ENCODE data around the gene CRISPLD2.

Gene CRISPLD2

DNA sequence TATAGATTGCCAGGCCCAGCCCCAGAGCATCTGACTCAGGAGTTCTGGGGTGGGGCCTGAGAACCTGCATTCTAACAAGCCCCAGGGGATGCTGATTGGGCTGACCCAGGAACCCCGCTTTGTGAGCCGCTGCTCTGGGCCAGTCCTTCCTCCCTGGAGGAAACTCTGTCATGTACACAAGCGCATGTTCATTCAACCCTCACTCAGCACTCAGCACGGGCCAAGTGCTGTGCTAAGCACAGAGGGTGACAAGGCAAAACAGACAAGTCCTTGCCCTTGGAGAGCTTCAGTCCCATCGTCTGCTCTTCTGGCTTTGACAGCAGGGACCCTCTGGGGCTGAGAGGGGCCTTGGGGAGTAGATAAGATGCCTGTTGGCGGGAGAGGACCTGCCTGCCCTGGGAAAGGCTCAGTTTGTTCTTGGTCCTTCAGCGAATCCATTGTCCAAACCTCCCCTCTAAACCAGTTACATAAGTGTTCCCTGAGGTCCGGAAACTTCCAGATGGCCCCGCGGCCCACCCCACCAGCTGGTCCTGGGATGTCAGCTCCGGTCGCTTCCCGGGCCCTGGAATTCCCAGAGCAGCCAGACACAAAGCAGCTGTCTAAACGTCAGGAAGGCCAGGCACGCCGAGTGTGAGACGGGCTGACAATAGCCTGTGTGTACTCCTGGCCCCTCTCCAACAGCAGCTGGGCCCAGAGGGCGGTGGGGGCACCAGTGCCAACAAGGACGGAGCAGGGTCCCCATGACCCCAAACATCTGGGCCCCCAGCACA lies 102.8 kb downstream of the CRISPLD2 start:
- DNase-seq (ENCODE audit: low spot score): no peak
- ChIA-PET CTCF (interaction anchor here (1.0 to 1.6 kb wide), 2 partner anchors 30 to 49 kb away, joined by 3 to 5 read pairs; no protein-coding TSS in a partner anchor), POLR2A (ENCODE audit: low non-redundant PET) (no interaction called here)
- H3K27ac ChIP-seq: no peak overlapping the region
- no peak for TF ChIP-seq CTCF (conservative IDR thresholded peaks at IDR 0.05; ENCODE audit: low read depth)

GRCh38 chr16:84924331-84925091 lies 104.7 kb downstream of the CRISPLD2 start:
- ChIA-PET CTCF (interaction anchor here (0.6 to 3.1 kb wide), 11 partner anchors 14 to 186 kb away, joined by 3 to 23 read pairs (median 4); no protein-coding TSS in a partner anchor), POLR2A (ENCODE audit: low non-redundant PET) (no interaction called here)
- TF ChIP-seq CTCF (conservative IDR thresholded peaks at IDR 0.05; ENCODE audit: low read depth): no peak

GRCh38 chr16:84925092-84925772 lies 105.4 kb downstream of the CRISPLD2 start:
- H3K27ac ChIP-seq: no peak overlapping the region
- ChIA-PET CTCF (interaction anchor here (0.6 to 3.1 kb wide), 10 partner anchors 14 to 187 kb away, joined by 3 to 23 read pairs (median 4); no protein-coding TSS in a partner anchor), POLR2A (ENCODE audit: low non-redundant PET) (no interaction called here)
- peak; percentile 73 for TF ChIP-seq CTCF (conservative IDR thresholded peaks at IDR 0.05; ENCODE audit: low read depth)
- DNase-seq (ENCODE audit: low spot score): peak; percentile 58

More at GRCh38 chr16:84924331-84925091, 104.7 kb downstream of the CRISPLD2 start:
- DNase-seq (ENCODE audit: low spot score): no peak
- no peak overlapping the region for H3K27ac ChIP-seq

DNA sequence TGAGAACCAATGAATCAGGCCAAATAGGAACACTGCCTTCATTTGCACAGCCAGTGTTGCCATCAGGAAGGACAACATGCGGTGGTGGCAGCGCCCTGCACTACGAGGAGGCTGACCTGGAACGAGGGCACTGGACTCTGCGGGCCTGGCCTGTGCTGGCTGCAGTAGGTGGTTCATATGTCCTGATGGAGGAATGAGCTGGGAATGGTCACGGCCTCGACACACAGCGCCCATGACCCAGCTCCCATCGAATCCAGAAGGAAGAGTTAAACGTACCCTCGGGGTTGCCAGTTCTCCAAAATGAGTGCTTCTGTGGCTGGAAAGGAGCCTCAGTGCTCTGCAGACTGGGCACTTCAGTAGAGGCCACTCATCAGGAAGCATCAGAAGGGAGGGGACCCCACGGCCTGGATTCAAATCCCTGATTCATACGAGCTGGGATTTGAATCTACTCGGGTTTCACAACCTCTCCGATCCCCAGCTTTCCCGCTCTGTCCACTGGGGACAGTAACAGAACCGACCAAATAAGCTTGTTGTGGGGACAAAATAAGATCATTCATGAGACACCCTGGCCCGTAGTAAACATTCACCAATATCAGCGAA lies 106.1 kb downstream of the CRISPLD2 start:
- POLR2A ChIA-PET (ENCODE audit: low non-redundant PET): no interaction called here
- TF ChIP-seq CTCF (conservative IDR thresholded peaks at IDR 0.05; ENCODE audit: low read depth): no peak
- CTCF ChIA-PET: interaction anchor here (0.5 to 3.1 kb wide), 4 partner anchors 26 to 100 kb away, joined by 3 to 23 read pairs (median 4); no protein-coding TSS in a partner anchor

DNA sequence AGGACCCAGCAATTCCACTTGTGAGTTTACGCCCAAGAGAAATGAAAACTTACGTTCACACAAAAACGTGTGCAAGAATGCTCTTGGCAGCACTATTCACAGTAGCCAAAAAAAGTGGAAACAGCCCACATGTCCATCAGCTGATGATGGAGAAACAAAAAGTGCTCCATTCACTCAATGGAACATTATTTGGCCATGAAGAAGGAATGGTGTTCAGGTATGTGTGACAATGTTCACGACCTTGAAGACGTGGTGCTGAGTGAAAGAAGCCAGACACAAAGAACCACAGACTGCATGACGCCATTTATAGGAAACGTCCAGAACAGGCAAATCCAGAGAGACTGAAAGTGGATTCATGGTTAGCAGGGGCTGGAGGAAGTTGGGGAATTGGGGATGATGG lies 106.7 kb downstream of the CRISPLD2 start:
- TF ChIP-seq CTCF (conservative IDR thresholded peaks at IDR 0.05; ENCODE audit: low read depth): no peak
- POLR2A ChIA-PET (ENCODE audit: low non-redundant PET): no interaction called here
- DNase-seq (ENCODE audit: low spot score): no peak
- no peak overlapping the region for H3K27ac ChIP-seq
- CTCF ChIA-PET: interaction anchor here (0.5 to 3.1 kb wide), 5 partner anchors 26 to 101 kb away, joined by 3 to 23 read pairs (median 3); no protein-coding TSS in a partner anchor

More for the DNA sequence above, 106.1 kb downstream of the CRISPLD2 start:
- H3K27ac ChIP-seq: no peak overlapping the region
- no peak for DNase-seq (ENCODE audit: low spot score)
